ENCODE results near the gene NAV2. TPM values are rescaled to one million over a fixed set of nuclear protein-coding genes. Genes with fewer than 3 reads are reported as not detected.

The NAV2 gene
- total RNA-seq, 1 experiment from 2014 or later, result 46.3 TPM

- no peaks in the 10 kb centered on the region for H3K79me2 ChIP-seq (ENCODE audit: insufficient read depth, low read length)
- Mint-ChIP-seq H3K27ac (no peak overlapping the region; a peak in 1 of 7 replicates), H3K4me3 (no peak overlapping the region), H3K9me3 (no peaks in the 10 kb centered on the region), H3K27me3 (ENCODE audit: low read depth) (no peaks in the 10 kb centered on the region), H3K36me3 (ENCODE audit: insufficient read depth in 1 of 3, low read depth in 3 of 3) (peaks cover 3 to 16% (median 6%) of the 10 kb centered on the region in 3 experiments; a peak in 5 of 7 replicates), H3K4me1 (peaks cover 25 to 27% of the 10 kb centered on the region in 2 experiments)
- no peak overlapping the region for H2BK15ac ChIP-seq (ENCODE audit: low read depth, low read length)
- peaks cover 2% of the 10 kb centered on the region; the same call in 1 of the 2 replicates for H3K4me1 ChIP-seq (ENCODE audit: insufficient read depth, low read length)
- TF ChIP-seq CTCF (conservative IDR thresholded peaks at IDR 0.05), result no peak
- H2AK5ac ChIP-seq (ENCODE audit: insufficient read length, low read length), result no peak overlapping the region
- H2BK20ac ChIP-seq (ENCODE audit: low read depth, low read length, poor library complexity, severe bottlenecking), result no peak overlapping the region
- no peak overlapping the region for H4K8ac ChIP-seq (replicated peaks; ENCODE audit: insufficient read length, low read depth, low read length)
- no peaks in the 10 kb centered on the region for H3K9me3 ChIP-seq (ENCODE audit: control insufficient read depth, low read depth, low read length)
- no peak overlapping the region for H3T11ph ChIP-seq (ENCODE audit: low read length)
- no CpG with 5 or more reads among the region's 5 CpGs for WGBS (ENCODE audit: extremely low coverage, insufficient read length, low lambda C conversion rate)
- H3K14ac ChIP-seq (ENCODE audit: insufficient read depth, low read length), result no peak overlapping the region
- no peaks in the 10 kb centered on the region for H3K79me1 ChIP-seq (ENCODE audit: insufficient read depth, low read depth, low read length, poor library complexity, severe bottlenecking)
- H4K5ac ChIP-seq (ENCODE audit: insufficient read length, low read depth, low read length), result no peak overlapping the region
- H4K91ac ChIP-seq (ENCODE audit: insufficient read length, low read depth, low read length), result no peak overlapping the region
- no peak overlapping the region for H3K56ac ChIP-seq (ENCODE audit: insufficient read length, low read depth, low read length)
- H3K18ac ChIP-seq (ENCODE audit: insufficient read length, low read depth, low read length), result no peak overlapping the region
- H2BK5ac ChIP-seq (ENCODE audit: insufficient read length, low read length), result no peak overlapping the region
- H3K4me2 ChIP-seq (ENCODE audit: insufficient read depth, insufficient read length, low read length), result no peak overlapping the region
- no peak overlapping the region for H2BK12ac ChIP-seq (ENCODE audit: insufficient read length, low read depth, low read length)
- no peak overlapping the region for H3K4ac ChIP-seq (ENCODE audit: low read depth, low read length)
- no peak for DNase-seq
- H3K23ac ChIP-seq (ENCODE audit: insufficient read length, low read depth, low read length), result no peak overlapping the region
- H3K9ac ChIP-seq (ENCODE audit: extremely low read depth, insufficient read length, low read length), result no peak overlapping the region
- no peaks in the 10 kb centered on the region for H3K23me2 ChIP-seq (ENCODE audit: insufficient read length, low read depth, low read length, poor library complexity, severe bottlenecking)
- H2AFZ ChIP-seq (ENCODE audit: low read length), result no peak overlapping the region
- no peaks in the 10 kb centered on the region for H4K20me1 ChIP-seq (ENCODE audit: control insufficient read depth, insufficient read depth, insufficient read length)
- no peak overlapping the region for H2BK120ac ChIP-seq (ENCODE audit: low read depth, low read length, poor library complexity, severe bottlenecking)
- H3K27ac ChIP-seq (ENCODE audit: insufficient read length, low read depth, low read length), result no peak overlapping the region
- H3K27me3 ChIP-seq (ENCODE audit: insufficient read depth, low read length), result no peaks in the 10 kb centered on the region
These were observed 270.3 kb downstream of the NAV2 start for GRCh38 chr11:19982774-19983495.
